Liver (tissue), 3 donors: ENCODE data around the gene SLC10A3.

Experiments used
- EGR1 ChIP-seq, 2 donors: IDR thresholded peaks; 2 replicates each; pipeline ENCODE4 v1.6.1; 2016 to 2018; ENCODE audit warnings: antibody characterized with exemption in 2 of 2, low read depth in 2 of 2
- FOXA1 ChIP-seq: IDR thresholded peaks from 2 replicates; pipeline ENCODE4 v1.6.1; 2016; ENCODE audit warnings: antibody characterized with exemption
- JUND ChIP-seq, 2 donors: IDR thresholded peaks; 2 replicates each; pipeline ENCODE4 v1.6.1; 2016; ENCODE audit warnings: antibody characterized with exemption in 2 of 2
- RAD21 ChIP-seq, 2 donors: IDR thresholded peaks; 2 replicates each; pipeline ENCODE4 v1.6.1; 2016; ENCODE audit warnings: antibody characterized with exemption in 2 of 2, mild to moderate bottlenecking in 2 of 2
- RXRA ChIP-seq, 2 donors: IDR thresholded peaks; 2 replicates each; pipeline ENCODE4 v1.6.1; 2017 to 2018; ENCODE audit warnings: antibody characterized with exemption in 2 of 2, mild to moderate bottlenecking in 1 of 2
- SP1 ChIP-seq: IDR thresholded peaks from 2 replicates; pipeline ENCODE4 v1.6.1; 2018; ENCODE audit warnings: antibody characterized with exemption, mild to moderate bottlenecking
- YY1 ChIP-seq: IDR thresholded peaks from 2 replicates; pipeline ENCODE4 v1.6.1; 2016; ENCODE audit warnings: antibody characterized with exemption, mild to moderate bottlenecking
- TF ChIP-seq, protein P1 (sequence below): fragments of 150-350 bp; IDR thresholded peaks from 2 replicates; pipeline ENCODE4 v1.5.1; 2017; ENCODE audit warnings: improper control_type of control experiment, low read depth, low read length; ENCODE audit not compliant: missing input control
- TF ChIP-seq, protein P2 (sequence below): IDR thresholded peaks from 2 replicates; pipeline ENCODE4 v1.6.1; 2016; ENCODE audit warnings: antibody characterized with exemption
- TF ChIP-seq, protein P3 (sequence below): IDR thresholded peaks from 2 replicates; pipeline ENCODE4 v1.6.1; 2016; ENCODE audit warnings: antibody characterized with exemption, mild to moderate bottlenecking
- TF ChIP-seq, protein P4 (sequence below): IDR thresholded peaks from 2 replicates; pipeline ENCODE4 v1.6.1; 2016; ENCODE audit warnings: antibody characterized with exemption
- donor health status: healthy.
- donor health status: healthy.

DNA sequence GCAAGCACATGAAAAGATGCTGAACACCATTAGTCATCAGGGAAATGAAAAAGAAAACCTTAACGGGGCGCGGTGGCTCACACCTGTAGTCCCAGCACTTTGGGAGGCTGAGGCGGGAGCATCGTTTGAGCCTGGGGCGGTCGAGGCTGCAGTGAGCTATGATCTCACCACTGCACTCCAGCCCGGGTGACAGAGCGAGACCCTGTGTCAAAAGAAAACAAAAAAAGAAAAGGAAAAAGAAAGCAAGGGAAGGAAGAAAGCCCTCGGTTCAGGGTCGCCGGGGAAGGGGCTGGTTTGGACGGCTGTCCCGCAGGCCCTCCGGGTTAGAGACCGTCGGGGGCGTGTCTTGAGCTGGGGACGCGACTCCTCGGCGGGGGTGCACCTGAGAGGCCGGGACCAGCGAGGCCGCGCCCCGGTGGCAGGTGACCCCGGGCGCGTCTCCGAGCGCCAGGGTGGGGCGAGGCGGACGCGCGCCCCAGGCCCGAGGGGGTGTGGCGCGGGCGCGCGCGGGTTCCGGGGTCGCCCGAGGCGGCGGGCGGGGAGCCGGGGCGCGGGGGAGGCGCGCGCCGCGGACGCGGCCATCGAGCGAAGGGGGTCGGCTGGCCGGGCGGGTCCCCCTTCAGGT lies 32.8 kb downstream of the SLC10A3 start:
- TF ChIP-seq, protein P1, sequence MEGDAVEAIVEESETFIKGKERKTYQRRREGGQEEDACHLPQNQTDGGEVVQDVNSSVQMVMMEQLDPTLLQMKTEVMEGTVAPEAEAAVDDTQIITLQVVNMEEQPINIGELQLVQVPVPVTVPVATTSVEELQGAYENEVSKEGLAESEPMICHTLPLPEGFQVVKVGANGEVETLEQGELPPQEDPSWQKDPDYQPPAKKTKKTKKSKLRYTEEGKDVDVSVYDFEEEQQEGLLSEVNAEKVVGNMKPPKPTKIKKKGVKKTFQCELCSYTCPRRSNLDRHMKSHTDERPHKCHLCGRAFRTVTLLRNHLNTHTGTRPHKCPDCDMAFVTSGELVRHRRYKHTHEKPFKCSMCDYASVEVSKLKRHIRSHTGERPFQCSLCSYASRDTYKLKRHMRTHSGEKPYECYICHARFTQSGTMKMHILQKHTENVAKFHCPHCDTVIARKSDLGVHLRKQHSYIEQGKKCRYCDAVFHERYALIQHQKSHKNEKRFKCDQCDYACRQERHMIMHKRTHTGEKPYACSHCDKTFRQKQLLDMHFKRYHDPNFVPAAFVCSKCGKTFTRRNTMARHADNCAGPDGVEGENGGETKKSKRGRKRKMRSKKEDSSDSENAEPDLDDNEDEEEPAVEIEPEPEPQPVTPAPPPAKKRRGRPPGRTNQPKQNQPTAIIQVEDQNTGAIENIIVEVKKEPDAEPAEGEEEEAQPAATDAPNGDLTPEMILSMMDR, result no peak
- TF ChIP-seq, protein P2, sequence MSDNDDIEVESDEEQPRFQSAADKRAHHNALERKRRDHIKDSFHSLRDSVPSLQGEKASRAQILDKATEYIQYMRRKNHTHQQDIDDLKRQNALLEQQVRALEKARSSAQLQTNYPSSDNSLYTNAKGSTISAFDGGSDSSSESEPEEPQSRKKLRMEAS, result no peak
- TF ChIP-seq, protein P3, sequence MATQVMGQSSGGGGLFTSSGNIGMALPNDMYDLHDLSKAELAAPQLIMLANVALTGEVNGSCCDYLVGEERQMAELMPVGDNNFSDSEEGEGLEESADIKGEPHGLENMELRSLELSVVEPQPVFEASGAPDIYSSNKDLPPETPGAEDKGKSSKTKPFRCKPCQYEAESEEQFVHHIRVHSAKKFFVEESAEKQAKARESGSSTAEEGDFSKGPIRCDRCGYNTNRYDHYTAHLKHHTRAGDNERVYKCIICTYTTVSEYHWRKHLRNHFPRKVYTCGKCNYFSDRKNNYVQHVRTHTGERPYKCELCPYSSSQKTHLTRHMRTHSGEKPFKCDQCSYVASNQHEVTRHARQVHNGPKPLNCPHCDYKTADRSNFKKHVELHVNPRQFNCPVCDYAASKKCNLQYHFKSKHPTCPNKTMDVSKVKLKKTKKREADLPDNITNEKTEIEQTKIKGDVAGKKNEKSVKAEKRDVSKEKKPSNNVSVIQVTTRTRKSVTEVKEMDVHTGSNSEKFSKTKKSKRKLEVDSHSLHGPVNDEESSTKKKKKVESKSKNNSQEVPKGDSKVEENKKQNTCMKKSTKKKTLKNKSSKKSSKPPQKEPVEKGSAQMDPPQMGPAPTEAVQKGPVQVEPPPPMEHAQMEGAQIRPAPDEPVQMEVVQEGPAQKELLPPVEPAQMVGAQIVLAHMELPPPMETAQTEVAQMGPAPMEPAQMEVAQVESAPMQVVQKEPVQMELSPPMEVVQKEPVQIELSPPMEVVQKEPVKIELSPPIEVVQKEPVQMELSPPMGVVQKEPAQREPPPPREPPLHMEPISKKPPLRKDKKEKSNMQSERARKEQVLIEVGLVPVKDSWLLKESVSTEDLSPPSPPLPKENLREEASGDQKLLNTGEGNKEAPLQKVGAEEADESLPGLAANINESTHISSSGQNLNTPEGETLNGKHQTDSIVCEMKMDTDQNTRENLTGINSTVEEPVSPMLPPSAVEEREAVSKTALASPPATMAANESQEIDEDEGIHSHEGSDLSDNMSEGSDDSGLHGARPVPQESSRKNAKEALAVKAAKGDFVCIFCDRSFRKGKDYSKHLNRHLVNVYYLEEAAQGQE, result no peak
- TF ChIP-seq, protein P4, sequence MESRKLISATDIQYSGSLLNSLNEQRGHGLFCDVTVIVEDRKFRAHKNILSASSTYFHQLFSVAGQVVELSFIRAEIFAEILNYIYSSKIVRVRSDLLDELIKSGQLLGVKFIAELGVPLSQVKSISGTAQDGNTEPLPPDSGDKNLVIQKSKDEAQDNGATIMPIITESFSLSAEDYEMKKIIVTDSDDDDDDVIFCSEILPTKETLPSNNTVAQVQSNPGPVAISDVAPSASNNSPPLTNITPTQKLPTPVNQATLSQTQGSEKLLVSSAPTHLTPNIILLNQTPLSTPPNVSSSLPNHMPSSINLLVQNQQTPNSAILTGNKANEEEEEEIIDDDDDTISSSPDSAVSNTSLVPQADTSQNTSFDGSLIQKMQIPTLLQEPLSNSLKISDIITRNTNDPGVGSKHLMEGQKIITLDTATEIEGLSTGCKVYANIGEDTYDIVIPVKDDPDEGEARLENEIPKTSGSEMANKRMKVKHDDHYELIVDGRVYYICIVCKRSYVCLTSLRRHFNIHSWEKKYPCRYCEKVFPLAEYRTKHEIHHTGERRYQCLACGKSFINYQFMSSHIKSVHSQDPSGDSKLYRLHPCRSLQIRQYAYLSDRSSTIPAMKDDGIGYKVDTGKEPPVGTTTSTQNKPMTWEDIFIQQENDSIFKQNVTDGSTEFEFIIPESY, result no peak
- TF ChIP-seq EGR1 (IDR thresholded peaks at IDR 0.05; ENCODE audit: low read depth in 2 of 2), result no peak
- TF ChIP-seq SP1, result no peak
- no peak for TF ChIP-seq JUND (IDR thresholded peaks at IDR 0.05)
- TF ChIP-seq FOXA1, result no peak
- TF ChIP-seq RXRA (IDR thresholded peaks at IDR 0.05), result no peak
- no peak for TF ChIP-seq YY1
- TF ChIP-seq RAD21 (IDR thresholded peaks at IDR 0.05), result no peak
